Measurements from ENCODE around the gene OTOS. TPM values are rescaled to one million over a fixed set of nuclear protein-coding genes. Genes with fewer than 3 reads are reported as not detected.

OTOS gene
- total and polyA plus RNA-seq, 9 of the 15 experiments (the other 6 are each of a cell fraction or from before 2014, with no cell fraction given): not detected

GRCh38 chr2:240105982-240106381 is 34.5 kb downstream of the OTOS start (continued):
- no peak for TF ChIP-seq NONO (IDR thresholded peaks at IDR 0.05; ENCODE audit: low read depth in 2 of 2, low read length in 1 of 2)
- no peak for TF ChIP-seq ERF (CRISPR knock-in tag; IDR thresholded peaks at IDR 0.05)
- no peak for TF ChIP-seq LARP7 (IDR thresholded peaks at IDR 0.05)
- TF ChIP-seq DACH1 (IDR thresholded peaks at IDR 0.05; ENCODE audit: partially characterized antibody): no peak
- TF ChIP-seq L3MBTL2 (IDR thresholded peaks at IDR 0.05): no peak
- no peak for TF ChIP-seq SREBF1 (IDR thresholded peaks at IDR 0.05; ENCODE audit: borderline replicate concordance, low read depth, low read length)
- no peak for TF ChIP-seq U2AF1 (optimal IDR thresholded peaks at IDR 0.05; ENCODE audit: low read depth, low read length)
- TF ChIP-seq EP400 (IDR thresholded peaks at IDR 0.05): no peak
- TF ChIP-seq DIDO1 (tag; IDR thresholded peaks at IDR 0.05; ENCODE audit: low read depth): no peak
- no peak for TF ChIP-seq BHLHE40 (IDR thresholded peaks at IDR 0.05; ENCODE audit: low read length)

GRCh38 chr2:240103136-240103535 is 37.3 kb downstream of the OTOS start:
- POLR2A ChIA-PET: interaction anchor here (0.6 kb wide), 1 partner anchor 12 kb away, joined by 3 read pairs; no protein-coding TSS in a partner anchor
- CTCF ChIA-PET (ENCODE audit: low intra/inter-chr PET ratio): no interaction called here
- H3K27ac ChIP-seq (ENCODE audit: extremely low read depth, low read depth, low read length): no peak overlapping the region
- no peak for TF ChIP-seq ZNF24 (IDR thresholded peaks at IDR 0.05)
- TF ChIP-seq ZNF395 (CRISPR knock-in tag; IDR thresholded peaks at IDR 0.05): no peak
- no peak for TF ChIP-seq ARID1B (IDR thresholded peaks at IDR 0.05)
- no peak for TF ChIP-seq ZSCAN29 (IDR thresholded peaks at IDR 0.05)
- no peak for TF ChIP-seq ZNF277 (CRISPR knock-in tag; IDR thresholded peaks at IDR 0.05; ENCODE audit: borderline replicate concordance)
- no peak for TF ChIP-seq PHF20 (IDR thresholded peaks at IDR 0.05; ENCODE audit: partially characterized antibody)
- no peak for TF ChIP-seq ZHX1 (conservative IDR thresholded peaks at IDR 0.05; ENCODE audit: low read length)
- TF ChIP-seq GATAD2B (IDR thresholded peaks at IDR 0.05; ENCODE audit: borderline replicate concordance): no peak
- no peak for TF ChIP-seq ZNF707 (CRISPR knock-in tag; conservative IDR thresholded peaks at IDR 0.05)
- no peak for TF ChIP-seq MYNN (IDR thresholded peaks at IDR 0.05)
- TF ChIP-seq MYNN (CRISPR knock-in tag; IDR thresholded peaks at IDR 0.05): no peak

More at GRCh38 chr2:240103136-240103535, 37.3 kb downstream of the OTOS start:
- FAIRE-seq (no peak), DNase-seq (ENCODE audit: extremely low read depth in 1 of 4, low spot score in 3 of 4) (no peak), ATAC-seq (no peak)
- H3K4me3 ChIP-seq: no peak overlapping the region
- no peaks in the 10 kb centered on the region for H3K36me3 ChIP-seq (ENCODE audit: control insufficient read depth, insufficient read depth, low read length)
- intact Hi-C loops (cut with micrococcal nuclease) (no loop called here), in situ Hi-C loops (cut with MboI) (no loop called here)
- no TSS peak for BruUV-seq (replicated peaks)
- 0% methylated on average over 4 of the region's 4 CpGs for WGBS (ENCODE audit: insufficient coverage, low coverage, missing lambda C conversion rate)
- H3K79me2 ChIP-seq (ENCODE audit: control insufficient read depth, insufficient read depth, low read length): no peaks in the 10 kb centered on the region
- H3K9me3 ChIP-seq (replicated peaks; ENCODE audit: control insufficient read depth, insufficient read depth, low read depth, low read length): no peaks in the 10 kb centered on the region
- H3K9me1 ChIP-seq (ENCODE audit: control insufficient read depth, insufficient read depth, low read length): no peaks in the 10 kb centered on the region
- H2AFZ ChIP-seq (ENCODE audit: low read depth, low read length): no peak overlapping the region
- H3K9ac ChIP-seq (ENCODE audit: insufficient read depth in 1 of 2, low read depth in 2 of 2, low read length in 2 of 2): no peak overlapping the region
- H3K27me3 ChIP-seq (ENCODE audit: control insufficient read depth in 2 of 2, insufficient read depth in 2 of 2, low read length in 2 of 2): peaks cover 4 to 41% of the 10 kb centered on the region in 2 experiments; a peak in 3 of 5 replicates
- H3K4me1 ChIP-seq (replicated peaks in 1 of 2; ENCODE audit: control insufficient read depth in 2 of 2, insufficient read depth in 2 of 2, low read length in 2 of 2): no peaks in the 10 kb centered on the region
- H3K4me2 ChIP-seq (ENCODE audit: insufficient read depth, low read length): no peak overlapping the region
- no peaks in the 10 kb centered on the region for H4K20me1 ChIP-seq (replicated peaks; ENCODE audit: control insufficient read depth, insufficient read depth, low read length)
